GM18870 (cell line): ENCODE measurements around the gene TMEM126B.
A peak's percentile ranks its signal among the peaks of the same experiment; 100 is the strongest.
"Not testable (repeated sequence)": the region's sequence is repeated elsewhere in the genome, so short reads cannot be mapped to it uniquely, and the experiment has no call there.

Experiments used
- ATAC-seq: cut with Tn5 transposase; IDR thresholded peaks from one replicate; pipeline ENCODE4 v1.9.1; 2021; ENCODE audit warnings: moderate library complexity; ENCODE audit not compliant: unreplicated experiment

TMEM126B gene

GRCh38 chr11:85627998-85628770, at the start of gene TMEM126B:
Gene TMEM126B (plus strand): TSS chr11:85628593. CDS start chr11:85628608, 15 bp downstream.
- peak; percentile 98 for ATAC-seq

GRCh38 chr11:85582111-85582510, 46.3 kb upstream of the TMEM126B start:
- peak; percentile 76 for ATAC-seq

GRCh38 chr11:85589373-85589772, 39.0 kb upstream of the TMEM126B start:
- no peak for ATAC-seq

GRCh38 chr11:85590848-85591483, 37.4 kb upstream of the TMEM126B start:
- ATAC-seq = no peak

- ATAC-seq = no peak
Observed at GRCh38 chr11:85595285-85595884, 33.0 kb upstream of the TMEM126B start.

GRCh38 chr11:85596886-85597285, 31.5 kb upstream of the TMEM126B start:
- no peak for ATAC-seq

- ATAC-seq = no peak
Observed at GRCh38 chr11:85599083-85599482, 29.3 kb upstream of the TMEM126B start.

GRCh38 chr11:85602526-85603213, 25.7 kb upstream of the TMEM126B start:
- ATAC-seq = no peak

- no peak for ATAC-seq
Observed at GRCh38 chr11:85603220-85603619, 25.2 kb upstream of the TMEM126B start.

GRCh38 chr11:85606237-85606636, 22.2 kb upstream of the TMEM126B start:
- ATAC-seq = not testable (repeated sequence)

GRCh38 chr11:85608621-85609020, 19.8 kb upstream of the TMEM126B start:
- not testable (repeated sequence) for ATAC-seq

- not testable (repeated sequence) for ATAC-seq
Observed at GRCh38 chr11:85609286-85609685, 19.1 kb upstream of the TMEM126B start.

- not testable (repeated sequence) for ATAC-seq
Observed at GRCh38 chr11:85611643-85612042, 16.8 kb upstream of the TMEM126B start.

GRCh38 chr11:85619499-85619898, 8.9 kb upstream of the TMEM126B start:
- ATAC-seq = no peak

GRCh38 chr11:85620256-85620655, 8.1 kb upstream of the TMEM126B start:
- no peak for ATAC-seq

- ATAC-seq = no peak
Observed at GRCh38 chr11:85626496-85626895, 1.9 kb upstream of the TMEM126B start.

GRCh38 chr11:85627332-85627997, 928 bp upstream of the TMEM126B start, which contains the start of gene DLG2:
Gene DLG2 (minus strand): TSS chr11:85627344.
- ATAC-seq = no peak

GRCh38 chr11:85628771-85629341, 463 bp downstream of the TMEM126B start:
- ATAC-seq = peak; percentile 11

- no peak for ATAC-seq
Observed at GRCh38 chr11:85634747-85635146, 6.4 kb downstream of the TMEM126B start.

GRCh38 chr11:85643191-85643614, 14.8 kb downstream of the TMEM126B start:
- no peak for ATAC-seq
